Upper lobe of left lung (tissue), 4 donors: ENCODE data around the gene PTEN.
A peak's percentile ranks its signal among the peaks of the same experiment; 100 is the strongest.

ENCODE experiments used
- CTCF ChIP-seq, 6 experiments: fragments of 450-650 bp in 4 of 6; fragments of 200-600 bp in 2 of 6; sonication (generic) in 2 of 6; IDR thresholded peaks; one replicate each; pipeline ENCODE4 v1.5.1; 2016 to 2019; ENCODE audit warnings: antibody characterized with exemption in 6 of 6
- EP300 ChIP-seq, 4 donors: sonication (generic); formaldehyde crosslinking; IDR thresholded peaks; one replicate each; pipeline ENCODE4 v1.5.1; 2017; ENCODE audit warnings: antibody characterized with exemption in 4 of 4, control low read depth in 2 of 4
- POLR2A ChIP-seq, 4 donors: fragments of 450-650 bp; IDR thresholded peaks; one replicate each; pipeline ENCODE4 v1.5.1; 2016 to 2017; ENCODE audit warnings: antibody characterized with exemption in 4 of 4, mild to moderate bottlenecking in 2 of 4
- POLR2AphosphoS5 ChIP-seq, 2 donors: sonication (generic); formaldehyde crosslinking; IDR thresholded peaks; one replicate each; pipeline ENCODE4 v1.5.1; 2017; ENCODE audit warnings: antibody characterized with exemption in 2 of 2

- TF ChIP-seq CTCF (IDR thresholded peaks at IDR 0.05) (no peak), POLR2AphosphoS5 (IDR thresholded peaks at IDR 0.05) (peak; percentile 93 to 97), POLR2A (IDR thresholded peaks at IDR 0.05) (peak in 3 of 4 donors; percentile 80 to 97 (median 86)), EP300 (IDR thresholded peaks at IDR 0.05) (peak in 1 of 4 donors; percentile 74)
Observed at GRCh38 chr10:87863053-87863943, at the start of gene PTEN, which contains the start of gene KLLN.
